HG03442 (cell line): Measurements from ENCODE around the gene IL17D.
"Not testable (repeated sequence)": the region's sequence is repeated elsewhere in the genome, so short reads cannot be mapped to it uniquely, and the experiment has no call there.

Experiments used
- ATAC-seq: cut with Tn5 transposase; IDR thresholded peaks from one replicate; pipeline ENCODE4 v1.9.1; 2021; ENCODE audit warnings: mild to moderate bottlenecking, moderate library complexity; ENCODE audit not compliant: unreplicated experiment

Gene IL17D

GRCh38 chr13:20717581-20718542 is 14.4 kb downstream of the IL17D start:
- no peak for ATAC-seq

GRCh38 chr13:20718958-20719566 is 15.6 kb downstream of the IL17D start:
- ATAC-seq = no peak

- no peak for ATAC-seq
Observed at GRCh38 chr13:20719783-20720182, 16.3 kb downstream of the IL17D start.

GRCh38 chr13:20720499-20720898 is 17.0 kb downstream of the IL17D start:
- ATAC-seq = no peak

GRCh38 chr13:20721058-20721453 is 17.6 kb downstream of the IL17D start:
- ATAC-seq = no peak

- no peak for ATAC-seq
Observed at GRCh38 chr13:20721454-20722357, 18.2 kb downstream of the IL17D start.

- ATAC-seq = no peak
Observed at GRCh38 chr13:20727856-20728255, 24.4 kb downstream of the IL17D start.

GRCh38 chr13:20728579-20729311 is 25.2 kb downstream of the IL17D start:
- ATAC-seq = no peak

GRCh38 chr13:20729633-20730585 is 26.4 kb downstream of the IL17D start:
- no peak for ATAC-seq

GRCh38 chr13:20738616-20739015 is 35.1 kb downstream of the IL17D start:
- no peak for ATAC-seq

GRCh38 chr13:20740021-20740420 is 36.5 kb downstream of the IL17D start:
- ATAC-seq = no peak

GRCh38 chr13:20743830-20744404 is 40.4 kb downstream of the IL17D start:
- ATAC-seq = not testable (repeated sequence)

- no peak for ATAC-seq
Observed at GRCh38 chr13:20749377-20749776, 45.9 kb downstream of the IL17D start.

GRCh38 chr13:20754009-20754408 is 50.5 kb downstream of the IL17D start:
- no peak for ATAC-seq

- no peak for ATAC-seq
Observed at GRCh38 chr13:20760872-20761271, 57.4 kb downstream of the IL17D start.

- no peak for ATAC-seq
Observed at GRCh38 chr13:20767309-20767943, 63.9 kb downstream of the IL17D start.

GRCh38 chr13:20769091-20769490 is 65.6 kb downstream of the IL17D start:
- ATAC-seq = no peak

- no peak for ATAC-seq
Observed at GRCh38 chr13:20769834-20770233, 66.3 kb downstream of the IL17D start.
